ENCODE data around the gene PPP2R5C. TPM values are rescaled to one million over a fixed set of nuclear protein-coding genes. Genes with fewer than 3 reads are reported as not detected.

The PPP2R5C gene
- total RNA-seq, 4 donors from 2014 or later = 63.3 to 113 (median 75.9) TPM

DNA sequence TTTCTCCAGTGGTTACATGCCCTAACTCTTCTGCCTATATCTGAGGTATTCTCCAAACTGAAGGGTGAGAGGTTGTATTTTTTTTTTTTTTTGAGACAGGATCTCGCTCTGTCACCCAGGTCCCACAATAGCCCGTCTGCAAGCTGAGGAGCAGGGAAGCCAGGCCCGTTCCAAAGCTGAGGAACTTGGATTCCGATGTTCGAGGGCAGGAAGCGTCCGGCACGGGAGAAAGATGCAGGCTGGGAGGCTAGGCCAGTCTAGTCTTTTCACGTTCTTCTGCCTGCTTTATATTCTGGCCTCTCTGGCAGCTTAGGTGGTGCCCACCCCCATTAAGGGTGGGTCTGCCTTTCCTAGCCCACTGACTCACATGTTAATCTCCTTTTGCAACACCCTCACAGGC lies 135.8 kb downstream of the PPP2R5C start:
- H3K36me3 ChIP-seq = peaks cover 0 to 99% (median 12%) of the 10 kb centered on the region in 3 donors
- 85 to 92% methylated on average over 9 of the region's 9 CpGs for WGBS, 2 donors
- H3K9me3 ChIP-seq = no peaks in the 10 kb centered on the region
- H3K27ac ChIP-seq = no peak overlapping the region
- H3K4me1 ChIP-seq = no peaks in the 10 kb centered on the region
- no peak overlapping the region for H3K4me3 ChIP-seq
- TF ChIP-seq EP300 (IDR thresholded peaks at IDR 0.05) = no peak
- no peak for TF ChIP-seq POLR2A (IDR thresholded peaks at IDR 0.05)
- no peak for DNase-seq (ENCODE audit: low spot score in 2 of 2)
- H3K27me3 ChIP-seq = no peaks in the 10 kb centered on the region

DNA sequence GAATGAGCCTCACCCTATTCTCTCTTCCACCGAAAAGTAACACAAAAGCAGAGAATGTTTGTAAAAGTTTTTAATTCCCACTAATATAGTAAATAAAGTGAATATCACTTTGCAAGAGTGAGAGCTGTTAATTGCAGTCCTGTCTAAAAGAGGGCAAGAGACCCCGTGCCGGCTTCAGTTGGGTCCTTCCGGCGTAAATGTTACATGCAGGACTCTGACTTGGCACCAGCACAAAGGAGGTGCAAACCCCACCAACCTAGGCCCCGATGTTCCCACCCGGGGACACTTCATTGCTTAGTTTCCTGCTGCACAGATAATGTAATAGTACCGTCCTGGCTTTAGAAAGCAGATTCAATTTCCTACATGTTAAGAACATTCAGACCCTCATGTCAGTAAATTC lies 136.9 kb downstream of the PPP2R5C start:
- Histone ChIP-seq H3K27me3 (no peaks in the 10 kb centered on the region), H3K36me3 (peaks cover 0 to 99% (median 13%) of the 10 kb centered on the region in 3 donors), H3K4me3 (no peak overlapping the region), H3K4me1 (no peaks in the 10 kb centered on the region), H3K9me3 (no peaks in the 10 kb centered on the region), H3K27ac (no peak overlapping the region)
- 91 to 96% methylated on average over 8 of the region's 8 CpGs for WGBS, 2 donors
- TF ChIP-seq EP300 (IDR thresholded peaks at IDR 0.05) (no peak), POLR2A (IDR thresholded peaks at IDR 0.05) (no peak)
- TF ChIP-seq, protein P1, sequence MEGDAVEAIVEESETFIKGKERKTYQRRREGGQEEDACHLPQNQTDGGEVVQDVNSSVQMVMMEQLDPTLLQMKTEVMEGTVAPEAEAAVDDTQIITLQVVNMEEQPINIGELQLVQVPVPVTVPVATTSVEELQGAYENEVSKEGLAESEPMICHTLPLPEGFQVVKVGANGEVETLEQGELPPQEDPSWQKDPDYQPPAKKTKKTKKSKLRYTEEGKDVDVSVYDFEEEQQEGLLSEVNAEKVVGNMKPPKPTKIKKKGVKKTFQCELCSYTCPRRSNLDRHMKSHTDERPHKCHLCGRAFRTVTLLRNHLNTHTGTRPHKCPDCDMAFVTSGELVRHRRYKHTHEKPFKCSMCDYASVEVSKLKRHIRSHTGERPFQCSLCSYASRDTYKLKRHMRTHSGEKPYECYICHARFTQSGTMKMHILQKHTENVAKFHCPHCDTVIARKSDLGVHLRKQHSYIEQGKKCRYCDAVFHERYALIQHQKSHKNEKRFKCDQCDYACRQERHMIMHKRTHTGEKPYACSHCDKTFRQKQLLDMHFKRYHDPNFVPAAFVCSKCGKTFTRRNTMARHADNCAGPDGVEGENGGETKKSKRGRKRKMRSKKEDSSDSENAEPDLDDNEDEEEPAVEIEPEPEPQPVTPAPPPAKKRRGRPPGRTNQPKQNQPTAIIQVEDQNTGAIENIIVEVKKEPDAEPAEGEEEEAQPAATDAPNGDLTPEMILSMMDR (IDR thresholded peaks at IDR 0.05) = no peak
- no peak for DNase-seq (ENCODE audit: low spot score in 2 of 2)

DNA sequence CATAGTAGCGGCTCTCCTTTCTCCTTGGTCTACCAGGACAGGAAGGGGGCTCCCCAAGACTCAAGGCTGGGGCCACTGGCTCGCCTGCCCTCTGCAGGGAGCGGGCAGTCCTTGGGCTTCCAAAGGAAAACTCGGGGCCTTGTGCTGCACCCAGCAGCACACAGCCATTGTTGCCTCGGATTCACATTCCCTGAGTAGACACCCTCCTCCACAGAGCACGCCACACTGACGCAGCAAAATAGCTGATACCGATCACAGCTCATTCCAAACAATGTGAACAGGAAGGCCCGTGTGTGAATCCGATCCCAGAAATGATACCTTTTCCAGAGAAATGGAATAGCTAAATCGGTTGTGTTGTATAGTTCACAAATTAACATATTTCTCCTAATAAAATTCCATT lies 137.8 kb downstream of the PPP2R5C start:
- peaks cover 0 to 99% (median 16%) of the 10 kb centered on the region in 3 donors for H3K36me3 ChIP-seq
- DNase-seq (ENCODE audit: low spot score in 2 of 2) = no peak
- H3K4me3 ChIP-seq = no peak overlapping the region
- H3K9me3 ChIP-seq = no peaks in the 10 kb centered on the region
- H3K27me3 ChIP-seq = no peaks in the 10 kb centered on the region
- WGBS, 2 donors = 89 to 90% methylated on average over 11 of the region's 11 CpGs
- H3K27ac ChIP-seq = no peak overlapping the region
- TF ChIP-seq EP300 (IDR thresholded peaks at IDR 0.05) = no peak
- TF ChIP-seq POLR2A (IDR thresholded peaks at IDR 0.05) = no peak
- TF ChIP-seq, protein P1 (IDR thresholded peaks at IDR 0.05) = no peak
- H3K4me1 ChIP-seq = no peaks in the 10 kb centered on the region

DNA sequence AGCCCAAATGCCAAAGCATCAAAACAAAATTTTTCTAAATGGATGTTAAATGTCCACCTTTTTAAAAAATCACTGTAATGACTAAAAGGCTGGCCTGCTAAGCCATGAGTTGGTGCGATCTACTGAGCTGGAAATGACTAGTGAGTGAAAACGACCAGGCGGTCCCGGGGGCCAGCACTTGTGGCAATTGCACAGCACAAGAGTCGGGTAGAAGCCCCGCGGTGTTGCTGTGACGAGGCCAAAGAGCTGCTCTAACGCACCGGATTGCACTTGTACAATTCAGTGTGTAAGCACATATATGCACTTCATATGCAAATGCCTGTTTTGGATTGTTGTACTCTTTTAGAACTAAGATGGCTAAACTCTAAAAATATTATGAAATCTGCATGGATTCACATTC lies 138.7 kb downstream of the PPP2R5C start:
- TF ChIP-seq, protein P1 (IDR thresholded peaks at IDR 0.05) = no peak
- TF ChIP-seq EP300 (IDR thresholded peaks at IDR 0.05) = no peak
- no peak for TF ChIP-seq POLR2A (IDR thresholded peaks at IDR 0.05)
- H3K4me3 ChIP-seq = no peak overlapping the region
- peaks cover 0 to 99% (median 24%) of the 10 kb centered on the region in 3 donors for H3K36me3 ChIP-seq
- 93% methylated on average over 10 of the region's 10 CpGs for WGBS, 2 donors
- no peaks in the 10 kb centered on the region for H3K27me3 ChIP-seq
- H3K9me3 ChIP-seq = no peaks in the 10 kb centered on the region
- no peaks in the 10 kb centered on the region for H3K4me1 ChIP-seq
- no peak overlapping the region for H3K27ac ChIP-seq
- no peak for DNase-seq (ENCODE audit: low spot score in 2 of 2)

DNA sequence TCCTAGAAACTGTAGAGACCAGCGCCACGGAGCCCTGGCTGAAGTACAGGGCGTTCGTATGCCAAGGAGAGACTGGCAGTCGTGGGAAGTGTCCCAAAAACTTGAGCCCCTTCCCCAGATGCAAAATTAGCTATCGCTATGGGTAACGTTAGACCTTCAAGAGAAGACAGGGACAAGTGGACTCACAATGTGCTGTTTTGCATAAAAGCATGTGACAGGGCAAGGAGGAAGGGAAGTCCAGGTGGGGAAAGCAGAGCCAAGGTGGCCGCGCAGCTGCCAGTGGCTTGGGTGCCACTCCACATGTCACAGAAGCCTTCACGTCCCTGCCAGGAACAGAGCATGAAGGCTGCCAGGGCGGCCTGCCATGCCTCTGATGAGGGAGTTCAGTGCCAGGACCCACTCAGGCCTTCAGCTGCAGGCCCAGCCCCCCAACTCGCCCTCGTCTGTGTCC lies 141.6 kb downstream of the PPP2R5C start:
- no peak overlapping the region for H3K4me3 ChIP-seq
- DNase-seq (ENCODE audit: low spot score in 2 of 2) = no peak
- H3K9me3 ChIP-seq = no peaks in the 10 kb centered on the region
- no peaks in the 10 kb centered on the region for H3K27me3 ChIP-seq
- TF ChIP-seq EP300 (IDR thresholded peaks at IDR 0.05) (no peak), POLR2A (IDR thresholded peaks at IDR 0.05) (no peak)
- TF ChIP-seq, protein P1 (IDR thresholded peaks at IDR 0.05) = no peak
- 93 to 95% methylated on average over 13 of the region's 13 CpGs for WGBS, 2 donors
- no peak overlapping the region for H3K27ac ChIP-seq
- peaks cover 0 to 100% (median 25%) of the 10 kb centered on the region in 3 donors for H3K36me3 ChIP-seq
- no peaks in the 10 kb centered on the region for H3K4me1 ChIP-seq

DNA sequence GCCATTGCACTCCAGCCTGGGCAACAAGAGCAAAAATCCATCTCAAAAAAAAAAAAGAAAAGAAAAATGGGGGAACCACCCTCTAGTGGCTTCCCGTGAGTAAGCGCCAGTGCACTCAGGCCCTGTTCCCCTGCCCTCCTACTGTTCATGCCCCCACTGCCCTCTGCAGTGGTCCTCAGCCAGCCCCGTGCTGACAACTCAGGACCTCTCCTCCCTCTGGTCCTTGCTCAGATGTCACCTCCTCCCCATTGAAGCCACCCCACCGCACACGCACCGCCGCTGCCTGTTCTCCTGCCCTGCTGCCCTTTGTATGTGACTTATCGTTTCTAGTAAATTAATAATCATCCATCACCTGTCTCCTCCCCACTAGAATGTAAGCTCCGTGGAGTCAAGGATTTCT lies 144.1 kb downstream of the PPP2R5C start:
- H3K36me3 ChIP-seq = peaks cover 0 to 98% (median 25%) of the 10 kb centered on the region in 3 donors
- 81% methylated on average over 9 of the region's 9 CpGs for WGBS, 2 donors
- DNase-seq (ENCODE audit: low spot score in 2 of 2) = no peak

More for the DNA sequence above, 144.1 kb downstream of the PPP2R5C start:
- H3K27ac ChIP-seq = no peak overlapping the region
- no peaks in the 10 kb centered on the region for H3K9me3 ChIP-seq
- no peaks in the 10 kb centered on the region for H3K4me1 ChIP-seq
- H3K27me3 ChIP-seq = no peaks in the 10 kb centered on the region
- TF ChIP-seq, protein P1 (IDR thresholded peaks at IDR 0.05) = no peak
- TF ChIP-seq EP300 (IDR thresholded peaks at IDR 0.05) = no peak
- TF ChIP-seq POLR2A (IDR thresholded peaks at IDR 0.05) = no peak
- no peak overlapping the region for H3K4me3 ChIP-seq

All from tibial nerve (tissue), 4 donors.